Astrocyte of the spinal cord (primary cell): ENCODE measurements around the gene ATP9B.
"Not testable (repeated sequence)": the region's sequence is repeated elsewhere in the genome, so short reads cannot be mapped to it uniquely, and the experiment has no call there.

ENCODE experiments used
- DNase-seq: peaks from one replicate; pipeline ENCODE4 v3.0.0; 2011; ENCODE audit warnings: low read depth, low spot score
- H3K4me3 ChIP-seq: 2 replicates; pipeline ENCODE4 v1.5.1; 2011; ENCODE audit warnings: low read depth, mild to moderate bottlenecking, low read length, moderate library complexity
- in situ Hi-C: cut with HindIII; loops from 2 replicates; pipeline ENCODE4 v1.10.0; 2017; ENCODE audit warnings: low sequenced_read_pairs
- TF ChIP-seq, protein P1 (sequence below): IDR thresholded peaks from 2 replicates; pipeline ENCODE4 v1.5.1; 2012; ENCODE audit warnings: low read depth, mild to moderate bottlenecking, low read length, inconsistent platforms

ATP9B gene

DNA sequence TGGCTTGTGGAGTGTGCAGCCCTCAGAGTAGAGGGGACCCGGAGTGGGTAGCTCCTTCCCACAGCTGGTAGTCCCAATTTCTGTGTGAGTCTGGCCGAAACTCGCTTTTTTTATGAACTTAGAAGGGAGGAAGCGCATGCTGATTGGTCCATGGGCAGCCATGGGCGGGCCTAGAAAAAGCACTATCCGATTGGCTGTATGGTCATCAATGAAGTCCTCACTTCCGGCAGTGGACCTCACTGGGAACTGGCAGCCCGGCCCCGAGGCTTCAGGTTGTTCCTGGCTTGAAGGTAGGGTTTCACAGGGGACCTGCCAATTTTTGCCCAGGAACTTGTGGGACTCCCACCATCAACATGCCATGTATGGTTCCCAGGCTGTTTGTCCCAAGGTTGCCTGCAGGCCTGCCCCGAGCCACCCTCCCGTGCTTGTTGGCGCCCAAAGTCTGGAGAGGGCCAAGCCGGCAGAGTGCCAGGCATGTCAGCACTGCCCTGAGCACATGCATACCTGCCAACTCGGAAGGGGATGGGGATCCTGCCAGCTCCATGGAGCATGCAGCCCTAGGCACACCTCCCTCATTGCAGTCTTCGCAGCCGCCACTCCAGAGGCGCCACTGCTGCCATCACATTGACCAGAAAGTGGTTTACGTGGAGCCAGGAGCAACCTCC, 98.5 kb downstream of the ATP9B start:
- in situ Hi-C loops: no loop called here
- TF ChIP-seq, protein P1, sequence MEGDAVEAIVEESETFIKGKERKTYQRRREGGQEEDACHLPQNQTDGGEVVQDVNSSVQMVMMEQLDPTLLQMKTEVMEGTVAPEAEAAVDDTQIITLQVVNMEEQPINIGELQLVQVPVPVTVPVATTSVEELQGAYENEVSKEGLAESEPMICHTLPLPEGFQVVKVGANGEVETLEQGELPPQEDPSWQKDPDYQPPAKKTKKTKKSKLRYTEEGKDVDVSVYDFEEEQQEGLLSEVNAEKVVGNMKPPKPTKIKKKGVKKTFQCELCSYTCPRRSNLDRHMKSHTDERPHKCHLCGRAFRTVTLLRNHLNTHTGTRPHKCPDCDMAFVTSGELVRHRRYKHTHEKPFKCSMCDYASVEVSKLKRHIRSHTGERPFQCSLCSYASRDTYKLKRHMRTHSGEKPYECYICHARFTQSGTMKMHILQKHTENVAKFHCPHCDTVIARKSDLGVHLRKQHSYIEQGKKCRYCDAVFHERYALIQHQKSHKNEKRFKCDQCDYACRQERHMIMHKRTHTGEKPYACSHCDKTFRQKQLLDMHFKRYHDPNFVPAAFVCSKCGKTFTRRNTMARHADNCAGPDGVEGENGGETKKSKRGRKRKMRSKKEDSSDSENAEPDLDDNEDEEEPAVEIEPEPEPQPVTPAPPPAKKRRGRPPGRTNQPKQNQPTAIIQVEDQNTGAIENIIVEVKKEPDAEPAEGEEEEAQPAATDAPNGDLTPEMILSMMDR: no peak
- H3K4me3 ChIP-seq: no peak overlapping the region
- no peak for DNase-seq

DNA sequence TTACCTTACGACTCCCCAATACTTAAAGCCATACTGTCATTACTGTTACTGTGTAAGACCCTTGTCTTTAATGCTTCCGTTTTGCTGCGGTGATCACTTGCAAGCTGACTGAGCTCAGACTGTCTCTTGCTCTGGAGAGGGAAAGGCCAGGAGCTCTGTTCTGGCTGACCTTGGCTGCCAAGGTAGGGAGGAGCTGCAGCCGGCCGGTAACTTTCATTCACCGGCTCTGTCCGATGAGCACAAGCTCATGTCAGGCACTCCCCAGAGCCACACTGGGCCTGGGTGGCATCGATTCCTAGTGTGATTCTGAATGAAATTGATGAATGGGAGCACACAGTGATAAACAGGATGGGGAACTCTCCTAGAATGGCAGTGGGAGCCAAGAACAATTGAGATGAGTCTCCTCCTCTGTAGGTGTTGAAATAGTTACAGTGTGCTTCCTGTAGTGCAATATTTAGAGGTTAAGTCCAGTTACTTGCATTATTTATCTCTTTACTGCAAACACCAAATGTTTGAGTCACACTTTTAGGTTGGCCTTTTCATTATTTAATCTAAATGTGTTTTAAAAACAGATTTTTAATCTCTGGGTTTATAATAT, 100.9 kb downstream of the ATP9B start:
- TF ChIP-seq, protein P1: no peak
- no peak overlapping the region for H3K4me3 ChIP-seq
- no peak for DNase-seq
- in situ Hi-C loops: no loop called here

DNA sequence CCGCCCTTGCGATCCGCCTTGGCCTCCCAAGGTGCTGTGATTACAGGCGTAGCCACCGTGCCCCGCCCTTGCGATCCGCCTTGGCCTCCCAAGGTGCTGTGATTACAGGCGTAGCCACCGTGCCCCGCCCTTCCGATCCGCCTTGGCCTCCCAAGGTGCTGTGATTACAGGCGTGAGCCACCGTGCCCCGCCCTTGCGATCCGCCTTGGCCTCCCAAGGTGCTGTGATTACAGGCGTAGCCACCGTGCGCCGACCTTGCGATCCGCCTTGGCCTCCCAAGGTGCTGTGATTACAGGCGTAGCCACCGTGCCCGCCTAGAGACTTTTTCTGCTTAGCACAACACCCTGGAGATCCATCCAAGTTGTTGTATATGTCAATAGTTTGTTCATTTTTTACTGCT, 103.1 kb downstream of the ATP9B start:
- in situ Hi-C loops, DNase-seq, H3K4me3 ChIP-seq: not testable (repeated sequence)

DNA sequence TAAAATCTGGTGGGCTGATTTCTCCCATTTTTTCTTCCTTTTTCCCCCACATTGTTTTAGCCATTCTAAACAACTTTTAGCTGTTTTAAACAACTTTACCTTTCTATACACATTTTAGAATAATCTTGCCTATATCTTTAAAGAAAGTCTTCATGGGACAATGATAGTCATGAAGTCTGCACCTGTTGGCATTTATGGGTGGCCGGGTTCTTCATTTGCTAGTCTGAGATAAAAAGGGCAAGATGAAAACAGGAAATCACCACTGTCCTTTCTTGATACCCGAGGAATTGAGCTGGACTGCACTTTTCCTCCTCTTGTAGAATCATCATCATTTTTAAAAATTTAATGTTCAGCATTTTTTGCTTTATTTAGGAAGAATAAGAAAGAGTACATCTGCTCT, 104.5 kb downstream of the ATP9B start:
- no peak overlapping the region for H3K4me3 ChIP-seq
- in situ Hi-C loops: no loop called here
- TF ChIP-seq, protein P1: no peak
- no peak for DNase-seq

DNA sequence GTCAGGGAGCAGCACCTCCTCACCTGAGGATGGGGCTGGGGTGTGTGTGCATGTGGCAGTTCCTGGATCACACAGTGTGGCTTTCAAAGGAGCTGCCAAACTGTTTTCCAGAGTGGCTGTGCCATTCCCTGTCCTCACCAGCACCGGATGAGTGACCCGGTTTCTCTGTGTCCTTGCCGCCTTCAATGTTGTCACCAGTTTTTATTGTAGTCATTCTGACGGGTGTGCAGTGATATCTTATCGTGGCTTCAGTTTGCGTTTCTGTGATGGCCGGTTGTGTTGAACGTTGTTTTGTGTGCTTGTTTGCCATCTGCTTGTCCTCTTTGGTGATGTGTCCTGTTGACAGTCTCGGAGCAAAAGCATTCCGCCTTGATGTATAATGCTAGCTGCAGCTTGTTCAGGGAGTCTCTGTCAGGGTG, 108.9 kb downstream of the ATP9B start:
- TF ChIP-seq, protein P1: no peak
- no peak for DNase-seq
- H3K4me3 ChIP-seq: no peak overlapping the region
- in situ Hi-C loops: no loop called here

DNA sequence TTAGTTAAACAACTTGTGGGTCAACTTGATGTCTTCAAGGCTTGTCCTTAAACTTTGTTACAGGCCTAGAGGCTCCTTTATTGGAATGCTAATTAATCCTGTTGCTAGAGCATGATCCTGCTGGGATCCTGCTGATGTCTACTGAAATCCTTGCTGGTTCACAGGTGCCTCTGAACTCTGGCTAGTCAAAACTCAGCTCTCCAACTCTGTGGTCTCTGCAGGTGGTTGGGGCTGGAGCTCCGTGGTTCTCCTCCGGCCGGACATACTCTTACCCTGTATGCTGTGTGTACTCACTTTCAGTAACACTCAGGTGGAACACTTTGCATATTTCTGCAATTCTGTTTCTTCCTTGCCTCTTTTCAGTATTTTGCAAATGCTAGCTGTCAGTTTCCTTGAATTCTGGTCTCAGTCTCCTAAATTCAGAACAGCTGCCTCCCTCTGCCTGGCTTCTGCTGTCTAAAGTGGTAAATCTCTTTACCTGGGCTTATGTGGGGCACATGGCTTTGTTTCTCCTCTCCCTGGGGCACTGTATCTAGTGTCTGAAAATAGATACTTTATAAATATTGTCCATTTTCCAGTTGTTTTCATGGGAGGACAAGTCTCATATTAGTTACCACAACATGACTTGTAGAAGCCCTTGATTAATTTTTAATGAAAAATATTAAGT, 113.0 kb downstream of the ATP9B start:
- in situ Hi-C loops: no loop called here
- no peak for DNase-seq
- TF ChIP-seq, protein P1: no peak
- H3K4me3 ChIP-seq: no peak overlapping the region

DNA sequence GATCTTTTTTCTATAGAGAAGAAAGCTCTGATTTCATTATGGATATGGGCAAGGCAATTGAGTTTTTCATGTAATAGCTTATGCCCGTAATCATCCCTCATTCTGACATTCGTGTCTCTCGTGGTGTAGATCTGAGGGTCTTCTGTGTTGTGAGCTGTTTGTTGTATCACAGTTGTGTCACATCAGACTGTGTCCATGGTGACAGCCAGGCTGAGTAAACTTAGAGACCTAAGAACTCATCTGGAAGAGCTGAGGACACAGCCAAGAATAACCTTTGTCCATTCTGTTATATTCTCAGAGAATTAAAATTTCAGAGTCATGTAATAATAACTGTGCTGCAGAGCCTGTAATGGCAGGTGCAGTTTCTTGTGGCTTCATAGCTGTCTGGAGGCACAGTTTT, 116.5 kb downstream of the ATP9B start:
- in situ Hi-C loops: no loop called here
- TF ChIP-seq, protein P1: no peak
- DNase-seq: no peak

More for the DNA sequence above, 116.5 kb downstream of the ATP9B start:
- no peak overlapping the region for H3K4me3 ChIP-seq
